ENCODE data around the gene RAB30. TPM values are rescaled to one million over a fixed set of nuclear protein-coding genes. Genes with fewer than 3 reads are reported as not detected.

RAB30 gene
- total RNA-seq, 3 donors from 2014 or later, result 20.3 to 26.6 (median 24.2) TPM

GRCh38 chr11:83035070-83035854, 36.4 kb downstream of the RAB30 start:
- H3K27me3 ChIP-seq, result no peaks in the 10 kb centered on the region
- no peak overlapping the region for H3K4me3 ChIP-seq
- H3K4me1 ChIP-seq, result peaks cover 14% of the 10 kb centered on the region in 2 donors
- TF ChIP-seq POLR2AphosphoS5 (IDR thresholded peaks at IDR 0.05) (peak in 1 of 3 donors; percentile 28), POLR2A (IDR thresholded peaks at IDR 0.05) (no peak)
- DNase-seq (ENCODE audit: low spot score in 2 of 2), result no peak
- H3K27ac ChIP-seq, result peak overlapping the region; percentile 37 to 62
- intact Hi-C loops (cut with DNase I; ENCODE audit: low total_unique reads), result no loop called here
- H3K9me3 ChIP-seq, result no peaks in the 10 kb centered on the region
- no peaks in the 10 kb centered on the region for H3K36me3 ChIP-seq

GRCh38 chr11:83034673-83035014, 37.1 kb downstream of the RAB30 start:
- DNase-seq (ENCODE audit: low spot score in 2 of 2), result no peak
- no peaks in the 10 kb centered on the region for H3K9me3 ChIP-seq
- intact Hi-C loops (cut with DNase I; ENCODE audit: low total_unique reads), result no loop called here
- H3K4me3 ChIP-seq, result peak overlapping the region in 2 of 3 donors; percentile 38 to 53
- TF ChIP-seq POLR2A (IDR thresholded peaks at IDR 0.05) (no peak), POLR2AphosphoS5 (IDR thresholded peaks at IDR 0.05) (no peak)
- TF ChIP-seq, protein P1, sequence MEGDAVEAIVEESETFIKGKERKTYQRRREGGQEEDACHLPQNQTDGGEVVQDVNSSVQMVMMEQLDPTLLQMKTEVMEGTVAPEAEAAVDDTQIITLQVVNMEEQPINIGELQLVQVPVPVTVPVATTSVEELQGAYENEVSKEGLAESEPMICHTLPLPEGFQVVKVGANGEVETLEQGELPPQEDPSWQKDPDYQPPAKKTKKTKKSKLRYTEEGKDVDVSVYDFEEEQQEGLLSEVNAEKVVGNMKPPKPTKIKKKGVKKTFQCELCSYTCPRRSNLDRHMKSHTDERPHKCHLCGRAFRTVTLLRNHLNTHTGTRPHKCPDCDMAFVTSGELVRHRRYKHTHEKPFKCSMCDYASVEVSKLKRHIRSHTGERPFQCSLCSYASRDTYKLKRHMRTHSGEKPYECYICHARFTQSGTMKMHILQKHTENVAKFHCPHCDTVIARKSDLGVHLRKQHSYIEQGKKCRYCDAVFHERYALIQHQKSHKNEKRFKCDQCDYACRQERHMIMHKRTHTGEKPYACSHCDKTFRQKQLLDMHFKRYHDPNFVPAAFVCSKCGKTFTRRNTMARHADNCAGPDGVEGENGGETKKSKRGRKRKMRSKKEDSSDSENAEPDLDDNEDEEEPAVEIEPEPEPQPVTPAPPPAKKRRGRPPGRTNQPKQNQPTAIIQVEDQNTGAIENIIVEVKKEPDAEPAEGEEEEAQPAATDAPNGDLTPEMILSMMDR (IDR thresholded peaks at IDR 0.05), result no peak
- peaks cover 14% of the 10 kb centered on the region in 2 donors for H3K4me1 ChIP-seq
- no peaks in the 10 kb centered on the region for H3K36me3 ChIP-seq
- no peaks in the 10 kb centered on the region for H3K27me3 ChIP-seq
- H3K27ac ChIP-seq, result peak overlapping the region; percentile 62 to 73

- Histone ChIP-seq H3K4me3 (peak overlapping the region; percentile 14 to 53 (median 38)), H3K27ac (peak overlapping the region; percentile 62 to 73), H3K4me1 (peaks cover 14% of the 10 kb centered on the region in 2 donors), H3K27me3 (no peaks in the 10 kb centered on the region), H3K36me3 (no peaks in the 10 kb centered on the region), H3K9me3 (no peaks in the 10 kb centered on the region)
- no peak for TF ChIP-seq POLR2A (IDR thresholded peaks at IDR 0.05)
- TF ChIP-seq, protein P1 (IDR thresholded peaks at IDR 0.05), result no peak
- peak in 2 of 3 donors; percentile 30 to 47 for TF ChIP-seq POLR2AphosphoS5 (IDR thresholded peaks at IDR 0.05)
- intact Hi-C loops (cut with DNase I; ENCODE audit: low total_unique reads), result no loop called here
- peak in 1 of 2 donors; percentile 32 for DNase-seq (ENCODE audit: low spot score in 2 of 2)
These were observed 37.6 kb downstream of the RAB30 start for GRCh38 chr11:83033972-83034672.

DNA sequence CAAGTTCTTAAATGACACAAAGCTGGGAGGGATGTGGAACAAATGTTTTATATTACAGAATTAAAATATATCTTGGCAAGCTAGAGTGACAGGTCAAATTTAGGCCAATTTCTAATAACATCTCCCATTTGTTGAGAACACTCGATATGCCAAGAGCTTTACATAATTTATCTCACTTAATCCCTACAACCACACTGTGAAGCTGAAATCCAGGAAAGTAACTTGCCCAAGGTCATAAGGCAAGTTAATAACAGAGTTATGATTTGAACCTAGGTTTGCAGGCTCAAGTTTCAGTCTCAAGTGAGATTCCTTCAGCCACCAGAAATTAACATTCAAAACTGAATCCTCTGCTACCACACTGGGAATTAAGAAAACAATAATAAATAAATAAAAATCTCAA, 38.3 kb downstream of the RAB30 start:
- H3K27me3 ChIP-seq, result no peaks in the 10 kb centered on the region
- H3K4me1 ChIP-seq, result peaks cover 14% of the 10 kb centered on the region in 2 donors
- H3K4me3 ChIP-seq, result peak overlapping the region in 2 of 3 donors; percentile 38 to 53
- no peaks in the 10 kb centered on the region for H3K36me3 ChIP-seq
- H3K27ac ChIP-seq, result peak overlapping the region; percentile 62 to 73
- TF ChIP-seq POLR2AphosphoS5 (IDR thresholded peaks at IDR 0.05) (no peak), POLR2A (IDR thresholded peaks at IDR 0.05) (no peak)
- TF ChIP-seq, protein P1 (IDR thresholded peaks at IDR 0.05), result no peak
- intact Hi-C loops (cut with DNase I; ENCODE audit: low total_unique reads), result no loop called here
- no peak for DNase-seq (ENCODE audit: low spot score in 2 of 2)
- H3K9me3 ChIP-seq, result no peaks in the 10 kb centered on the region

- Histone ChIP-seq H3K9me3 (no peaks in the 10 kb centered on the region), H3K36me3 (no peaks in the 10 kb centered on the region), H3K27ac (peak overlapping the region; percentile 40 to 73), H3K27me3 (no peaks in the 10 kb centered on the region), H3K4me3 (no peak overlapping the region), H3K4me1 (peaks cover 7 to 9% of the 10 kb centered on the region in 2 donors)
- intact Hi-C loops (cut with DNase I; ENCODE audit: low total_unique reads), result no loop called here
- TF ChIP-seq POLR2A (IDR thresholded peaks at IDR 0.05) (no peak), POLR2AphosphoS5 (IDR thresholded peaks at IDR 0.05) (no peak)
- TF ChIP-seq, protein P1 (IDR thresholded peaks at IDR 0.05), result no peak
- no peak for DNase-seq (ENCODE audit: low spot score in 2 of 2)
These were observed 40.6 kb downstream of the RAB30 start for GRCh38 chr11:83031127-83031526.
